Gastroesophageal sphincter (tissue), 3 donors: ENCODE measurements around the gene TAF4.
"Not testable (repeated sequence)": the region's sequence is repeated elsewhere in the genome, so short reads cannot be mapped to it uniquely, and the experiment has no call there.

Source experiments
- CTCF ChIP-seq, 4 experiments: fragments of 200-600 bp in 2 of 4; fragments of 450-650 bp in 2 of 4; sonication (generic) in 1 of 4; IDR thresholded peaks; one replicate each; pipeline ENCODE4 v1.5.1; 2017 to 2019; ENCODE audit warnings: antibody characterized with exemption in 4 of 4, mild to moderate bottlenecking in 2 of 4, moderate library complexity in 2 of 4
- EP300 ChIP-seq: sonication (generic); formaldehyde crosslinking; IDR thresholded peaks from one replicate; pipeline ENCODE4 v1.6.1; 2017; ENCODE audit warnings: antibody characterized with exemption, mild to moderate bottlenecking
- POLR2A ChIP-seq, 2 donors: fragments of 450-650 bp; IDR thresholded peaks; one replicate each; pipeline ENCODE4 v1.6.1; 2017; ENCODE audit warnings: antibody characterized with exemption in 2 of 2, mild to moderate bottlenecking in 2 of 2, moderate library complexity in 1 of 2
- POLR2AphosphoS5 ChIP-seq: sonication (generic); formaldehyde crosslinking; IDR thresholded peaks from one replicate; pipeline ENCODE4 v1.6.1; 2017; ENCODE audit warnings: antibody characterized with exemption

- not testable (repeated sequence) for TF ChIP-seq CTCF (IDR thresholded peaks at IDR 0.05); EP300; POLR2AphosphoS5; POLR2A (IDR thresholded peaks at IDR 0.05)
These were observed 120.7 kb downstream of the TAF4 start for GRCh38 chr20:61944967-61945366.
